ENCODE results near the gene ZBTB49. TPM values are rescaled to one million over a fixed set of nuclear protein-coding genes. Genes with fewer than 3 reads are reported as not detected.

Gene ZBTB49
- total RNA-seq, 1 donor, result 6.2 TPM

- H3K27ac ChIP-seq (ENCODE audit: low read depth, low read length), result no peak overlapping the region
- H4K20me1 ChIP-seq (ENCODE audit: insufficient read depth, low read length), result no peaks in the 10 kb centered on the region
- no peak overlapping the region for H3K4me2 ChIP-seq (ENCODE audit: insufficient read depth, low read length)
- no peaks in the 10 kb centered on the region for H3K27me3 ChIP-seq (ENCODE audit: insufficient read depth, low read length)
- H3K79me2 ChIP-seq (ENCODE audit: insufficient read depth, low read length), result no peaks in the 10 kb centered on the region
- no peak for TF ChIP-seq CTCF (IDR thresholded peaks at IDR 0.05; ENCODE audit: extremely low read depth, low read depth, low read length)
- no peak overlapping the region for H2AFZ ChIP-seq (ENCODE audit: low read length)
- no peak overlapping the region for H3K4me3 ChIP-seq (ENCODE audit: insufficient read depth, low read length)
- no peak for DNase-seq (ENCODE audit: insufficient read length, low spot score, missing footprints)
- no peaks in the 10 kb centered on the region for H3K9me3 ChIP-seq (ENCODE audit: low read depth, low read length)
- H3K4me1 ChIP-seq (ENCODE audit: insufficient read depth, low read length), result no peaks in the 10 kb centered on the region
- peaks cover 37% of the 10 kb centered on the region for H3K36me3 ChIP-seq (ENCODE audit: insufficient read depth, low read length)
These were observed 20.7 kb upstream of the ZBTB49 start for GRCh38 chr4:4269331-4269731.

GRCh38 chr4:4269856-4270255 lies 20.2 kb upstream of the ZBTB49 start:
- no peak overlapping the region for H3K4me2 ChIP-seq (ENCODE audit: insufficient read depth, low read length)
- no peak overlapping the region for H3K27ac ChIP-seq (ENCODE audit: low read depth, low read length)

GRCh38 chr4:4270529-4270928 lies 19.5 kb upstream of the ZBTB49 start:
- Histone ChIP-seq H2AFZ (ENCODE audit: low read length) (no peak overlapping the region), H3K27ac (ENCODE audit: low read depth, low read length) (no peak overlapping the region), H3K4me1 (ENCODE audit: insufficient read depth, low read length) (no peaks in the 10 kb centered on the region), H3K27me3 (ENCODE audit: insufficient read depth, low read length) (no peaks in the 10 kb centered on the region), H3K9me3 (ENCODE audit: low read depth, low read length) (no peaks in the 10 kb centered on the region), H3K36me3 (ENCODE audit: insufficient read depth, low read length) (peaks cover 46% of the 10 kb centered on the region), H3K4me3 (ENCODE audit: insufficient read depth, low read length) (no peak overlapping the region), H4K20me1 (ENCODE audit: insufficient read depth, low read length) (no peaks in the 10 kb centered on the region), H3K4me2 (ENCODE audit: insufficient read depth, low read length) (no peak overlapping the region), H3K79me2 (ENCODE audit: insufficient read depth, low read length) (no peaks in the 10 kb centered on the region)
- no peak for TF ChIP-seq CTCF (IDR thresholded peaks at IDR 0.05; ENCODE audit: extremely low read depth, low read depth, low read length)
- DNase-seq (ENCODE audit: insufficient read length, low spot score, missing footprints), result no peak

More at GRCh38 chr4:4269856-4270255, 20.2 kb upstream of the ZBTB49 start:
- Histone ChIP-seq H3K4me1 (ENCODE audit: insufficient read depth, low read length) (no peaks in the 10 kb centered on the region), H3K27me3 (ENCODE audit: insufficient read depth, low read length) (no peaks in the 10 kb centered on the region), H2AFZ (ENCODE audit: low read length) (no peak overlapping the region), H3K9me3 (ENCODE audit: low read depth, low read length) (no peaks in the 10 kb centered on the region), H3K4me3 (ENCODE audit: insufficient read depth, low read length) (no peak overlapping the region), H3K79me2 (ENCODE audit: insufficient read depth, low read length) (no peaks in the 10 kb centered on the region), H4K20me1 (ENCODE audit: insufficient read depth, low read length) (no peaks in the 10 kb centered on the region), H3K36me3 (ENCODE audit: insufficient read depth, low read length) (peaks cover 42% of the 10 kb centered on the region)
- no peak for DNase-seq (ENCODE audit: insufficient read length, low spot score, missing footprints)
- no peak for TF ChIP-seq CTCF (IDR thresholded peaks at IDR 0.05; ENCODE audit: extremely low read depth, low read depth, low read length)

- no peaks in the 10 kb centered on the region for H3K4me1 ChIP-seq (ENCODE audit: insufficient read depth, low read length)
- H3K27me3 ChIP-seq (ENCODE audit: insufficient read depth, low read length), result no peaks in the 10 kb centered on the region
- no peaks in the 10 kb centered on the region for H3K9me3 ChIP-seq (ENCODE audit: low read depth, low read length)
- H3K4me3 ChIP-seq (ENCODE audit: insufficient read depth, low read length), result no peak overlapping the region
- no peak overlapping the region for H3K27ac ChIP-seq (ENCODE audit: low read depth, low read length)
- no peaks in the 10 kb centered on the region for H3K79me2 ChIP-seq (ENCODE audit: insufficient read depth, low read length)
- no peaks in the 10 kb centered on the region for H4K20me1 ChIP-seq (ENCODE audit: insufficient read depth, low read length)
- TF ChIP-seq CTCF (IDR thresholded peaks at IDR 0.05; ENCODE audit: extremely low read depth, low read depth, low read length), result no peak
- no peak overlapping the region for H2AFZ ChIP-seq (ENCODE audit: low read length)
- H3K36me3 ChIP-seq (ENCODE audit: insufficient read depth, low read length), result peaks cover 46% of the 10 kb centered on the region
- DNase-seq (ENCODE audit: insufficient read length, low spot score, missing footprints), result no peak
- no peak overlapping the region for H3K4me2 ChIP-seq (ENCODE audit: insufficient read depth, low read length)
These were observed 18.1 kb upstream of the ZBTB49 start for GRCh38 chr4:4271912-4272311.
